Amniotic epithelial cell (primary cell): ENCODE measurements around the gene BNC2.

Experiments
- DNase-seq: peaks from one replicate; pipeline ENCODE4 v3.0.0-alpha.2; 2010; ENCODE audit warnings: low read depth

The BNC2 gene

GRCh38 chr9:16716601-16717000, 153.9 kb downstream of the BNC2 start:
- DNase-seq, result no peak

GRCh38 chr9:16715404-16715803, 155.1 kb downstream of the BNC2 start:
- DNase-seq, result peak; percentile 61

- no peak for DNase-seq
These were observed 157.7 kb downstream of the BNC2 start for GRCh38 chr9:16712787-16713186.

GRCh38 chr9:16710888-16711287, 159.6 kb downstream of the BNC2 start:
- no peak for DNase-seq

GRCh38 chr9:16709924-16710323, 160.5 kb downstream of the BNC2 start:
- DNase-seq, result no peak

- peak; percentile 96 for DNase-seq
These were observed 161.6 kb downstream of the BNC2 start for GRCh38 chr9:16708656-16709435.

- peak; percentile 77 for DNase-seq
These were observed 165.3 kb downstream of the BNC2 start for GRCh38 chr9:16705111-16705604.

GRCh38 chr9:16704116-16705110, 166.1 kb downstream of the BNC2 start:
- peak; percentile 92 for DNase-seq

- DNase-seq, result no peak
These were observed 169.1 kb downstream of the BNC2 start for GRCh38 chr9:16701347-16701746.

- no peak for DNase-seq
These were observed 176.9 kb downstream of the BNC2 start for GRCh38 chr9:16693616-16694015.

- no peak for DNase-seq
These were observed 179.8 kb downstream of the BNC2 start for GRCh38 chr9:16690628-16691027.

GRCh38 chr9:16690205-16690604, 180.3 kb downstream of the BNC2 start:
- no peak for DNase-seq

GRCh38 chr9:16689351-16689938, 181.0 kb downstream of the BNC2 start:
- no peak for DNase-seq

- DNase-seq, result peak; percentile 27
These were observed 181.7 kb downstream of the BNC2 start for GRCh38 chr9:16688814-16689213.

- DNase-seq, result peak; percentile 55
These were observed 182.6 kb downstream of the BNC2 start for GRCh38 chr9:16687678-16688369.

- no peak for DNase-seq
These were observed 187.1 kb downstream of the BNC2 start for GRCh38 chr9:16683326-16683725.

GRCh38 chr9:16682273-16682672, 188.2 kb downstream of the BNC2 start:
- DNase-seq, result no peak

- no peak for DNase-seq
These were observed 188.8 kb downstream of the BNC2 start for GRCh38 chr9:16681652-16681987.

GRCh38 chr9:16680975-16681651, 189.4 kb downstream of the BNC2 start:
- DNase-seq, result no peak

- DNase-seq, result no peak
These were observed 189.9 kb downstream of the BNC2 start for GRCh38 chr9:16680541-16680940.

GRCh38 chr9:16679327-16679821, 191.1 kb downstream of the BNC2 start:
- DNase-seq, result no peak
